Measurements from ENCODE around the gene SORL1-AS1.

The SORL1-AS1 gene

DNA sequence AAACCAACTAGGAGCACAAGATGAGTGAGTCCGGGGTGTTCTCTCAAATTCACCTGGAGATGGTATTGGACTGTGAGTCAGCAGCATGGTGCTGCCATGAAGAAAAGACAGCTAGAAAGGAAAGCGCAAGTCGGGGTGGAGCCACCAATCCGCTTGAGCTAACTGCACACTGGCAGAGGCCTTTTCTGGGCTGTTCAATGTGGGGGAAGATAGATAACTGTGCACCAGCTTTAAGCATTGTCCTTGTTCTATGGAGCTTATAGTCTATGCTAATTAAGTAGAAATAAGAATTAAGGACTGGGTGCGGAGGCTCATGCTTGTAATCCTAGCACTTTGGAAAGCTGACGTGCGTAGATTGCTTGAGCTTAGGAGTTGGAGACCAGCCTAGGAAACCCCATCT, 21.9 kb upstream of the SORL1-AS1 start:
- POLR2A ChIA-PET = interaction anchor here (1.6 kb wide), 1 partner anchor 8 kb away, joined by 8 read pairs; no protein-coding TSS in a partner anchor
- no peak for DNase-seq (ENCODE audit: unreplicated experiment)
- TF ChIP-seq, protein P1, sequence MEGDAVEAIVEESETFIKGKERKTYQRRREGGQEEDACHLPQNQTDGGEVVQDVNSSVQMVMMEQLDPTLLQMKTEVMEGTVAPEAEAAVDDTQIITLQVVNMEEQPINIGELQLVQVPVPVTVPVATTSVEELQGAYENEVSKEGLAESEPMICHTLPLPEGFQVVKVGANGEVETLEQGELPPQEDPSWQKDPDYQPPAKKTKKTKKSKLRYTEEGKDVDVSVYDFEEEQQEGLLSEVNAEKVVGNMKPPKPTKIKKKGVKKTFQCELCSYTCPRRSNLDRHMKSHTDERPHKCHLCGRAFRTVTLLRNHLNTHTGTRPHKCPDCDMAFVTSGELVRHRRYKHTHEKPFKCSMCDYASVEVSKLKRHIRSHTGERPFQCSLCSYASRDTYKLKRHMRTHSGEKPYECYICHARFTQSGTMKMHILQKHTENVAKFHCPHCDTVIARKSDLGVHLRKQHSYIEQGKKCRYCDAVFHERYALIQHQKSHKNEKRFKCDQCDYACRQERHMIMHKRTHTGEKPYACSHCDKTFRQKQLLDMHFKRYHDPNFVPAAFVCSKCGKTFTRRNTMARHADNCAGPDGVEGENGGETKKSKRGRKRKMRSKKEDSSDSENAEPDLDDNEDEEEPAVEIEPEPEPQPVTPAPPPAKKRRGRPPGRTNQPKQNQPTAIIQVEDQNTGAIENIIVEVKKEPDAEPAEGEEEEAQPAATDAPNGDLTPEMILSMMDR (IDR thresholded peaks at IDR 0.05; ENCODE audit: unreplicated experiment) = no peak
- CTCF ChIA-PET = no interaction called here
- BruUV-seq (replicated peaks) = no TSS peak
- Mint-ChIP-seq H3K9me3 (ENCODE audit: unreplicated experiment) (no peaks in the 10 kb centered on the region), H3K4me3 (ENCODE audit: unreplicated experiment) (no peak overlapping the region), H3K36me3 (ENCODE audit: insufficient read depth, unreplicated experiment) (peaks cover 5% of the 10 kb centered on the region), H3K4me1 (ENCODE audit: insufficient read depth, unreplicated experiment) (peaks cover 18% of the 10 kb centered on the region), H3K27me3 (ENCODE audit: insufficient read depth, unreplicated experiment) (no peaks in the 10 kb centered on the region), H3K27ac (ENCODE audit: low read depth, unreplicated experiment) (no peak overlapping the region)
- intact Hi-C loops (cut with micrococcal nuclease) = no loop called here

DNA sequence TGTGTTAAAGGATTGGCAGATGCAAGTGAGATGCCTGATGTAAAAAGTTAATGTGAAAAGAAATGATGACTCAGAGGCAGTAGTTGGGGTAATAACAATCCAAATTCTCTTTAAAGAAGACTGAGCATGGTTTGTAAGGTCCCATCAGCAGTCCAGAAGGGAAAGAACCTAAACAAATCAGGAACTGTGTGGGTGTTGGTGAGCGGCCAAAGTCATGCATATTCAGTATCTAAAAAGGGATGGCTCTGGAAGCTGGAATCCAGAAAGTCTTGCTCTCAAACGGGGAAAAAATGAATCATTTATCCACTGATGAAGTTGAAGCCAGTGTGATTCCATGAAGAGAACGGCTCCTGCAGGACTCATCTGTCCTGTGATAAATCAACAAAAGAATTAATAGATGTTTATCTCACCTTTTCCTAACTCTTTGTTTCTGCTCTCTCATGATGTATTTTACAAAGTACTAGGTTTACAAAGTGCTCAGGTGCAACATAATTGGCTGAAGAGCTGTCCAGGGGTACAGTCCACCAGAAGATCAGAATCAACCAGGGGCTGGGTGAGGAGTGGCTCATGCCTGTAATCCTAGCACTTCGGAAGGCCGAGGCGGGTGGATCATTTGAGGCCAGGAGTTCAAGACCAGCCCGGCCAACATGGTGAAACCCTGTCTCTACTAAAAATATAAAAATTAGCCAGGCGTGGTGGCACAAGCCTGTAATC, 20.5 kb upstream of the SORL1-AS1 start:
- Mint-ChIP-seq H3K4me1 (ENCODE audit: insufficient read depth, unreplicated experiment) (peaks cover 18% of the 10 kb centered on the region), H3K27ac (ENCODE audit: low read depth, unreplicated experiment) (no peak overlapping the region), H3K27me3 (ENCODE audit: insufficient read depth, unreplicated experiment) (no peaks in the 10 kb centered on the region), H3K36me3 (ENCODE audit: insufficient read depth, unreplicated experiment) (peaks cover 3% of the 10 kb centered on the region), H3K9me3 (ENCODE audit: unreplicated experiment) (no peaks in the 10 kb centered on the region), H3K4me3 (ENCODE audit: unreplicated experiment) (no peak overlapping the region)
- no peak for DNase-seq (ENCODE audit: unreplicated experiment)
- ChIA-PET POLR2A (interaction anchor here (0.6 kb wide), 2 partner anchors 126 to 1776 kb away, joined by 3 read pairs; no protein-coding TSS in a partner anchor), CTCF (interaction anchor here (0.7 to 0.9 kb wide), 2 partner anchors 8 to 15 kb away, joined by 3 read pairs; no protein-coding TSS in a partner anchor)
- intact Hi-C loops (cut with micrococcal nuclease) = no loop called here
- no TSS peak for BruUV-seq (replicated peaks)
- TF ChIP-seq, protein P1 (IDR thresholded peaks at IDR 0.05; ENCODE audit: unreplicated experiment) = no peak

DNA sequence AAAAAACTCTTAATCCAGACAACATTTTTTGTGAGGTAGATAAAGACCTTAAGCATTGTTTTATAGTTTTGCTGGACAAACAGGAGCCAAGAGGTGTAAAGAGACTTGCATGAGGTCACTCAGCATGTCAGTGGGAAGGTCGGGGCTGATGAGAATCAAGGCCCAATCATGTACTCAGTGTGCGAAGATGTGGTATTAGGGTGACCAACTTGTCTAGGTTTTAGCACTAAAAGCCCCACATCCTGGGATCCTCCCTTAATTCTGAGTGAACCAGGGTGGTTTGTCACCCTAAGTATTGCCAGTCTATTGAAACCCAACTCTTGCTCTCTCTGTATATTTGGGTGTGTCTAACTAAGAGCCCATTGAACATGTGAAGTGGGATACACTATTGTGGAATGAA, 19.5 kb upstream of the SORL1-AS1 start:
- H3K4me1 Mint-ChIP-seq (ENCODE audit: insufficient read depth, unreplicated experiment) = peaks cover 24% of the 10 kb centered on the region
- CTCF ChIA-PET = no interaction called here
- H3K27me3 Mint-ChIP-seq (ENCODE audit: insufficient read depth, unreplicated experiment) = no peaks in the 10 kb centered on the region
- no peak overlapping the region for H3K4me3 Mint-ChIP-seq (ENCODE audit: unreplicated experiment)
- TF ChIP-seq, protein P1 (IDR thresholded peaks at IDR 0.05; ENCODE audit: unreplicated experiment) = no peak
- H3K27ac Mint-ChIP-seq (ENCODE audit: low read depth, unreplicated experiment) = no peak overlapping the region
- intact Hi-C loops (cut with micrococcal nuclease) = no loop called here
- POLR2A ChIA-PET = no interaction called here
- DNase-seq (ENCODE audit: unreplicated experiment) = no peak
- no peaks in the 10 kb centered on the region for H3K36me3 Mint-ChIP-seq (ENCODE audit: insufficient read depth, unreplicated experiment)
- H3K9me3 Mint-ChIP-seq (ENCODE audit: unreplicated experiment) = no peaks in the 10 kb centered on the region
- BruUV-seq (replicated peaks) = no TSS peak

DNA sequence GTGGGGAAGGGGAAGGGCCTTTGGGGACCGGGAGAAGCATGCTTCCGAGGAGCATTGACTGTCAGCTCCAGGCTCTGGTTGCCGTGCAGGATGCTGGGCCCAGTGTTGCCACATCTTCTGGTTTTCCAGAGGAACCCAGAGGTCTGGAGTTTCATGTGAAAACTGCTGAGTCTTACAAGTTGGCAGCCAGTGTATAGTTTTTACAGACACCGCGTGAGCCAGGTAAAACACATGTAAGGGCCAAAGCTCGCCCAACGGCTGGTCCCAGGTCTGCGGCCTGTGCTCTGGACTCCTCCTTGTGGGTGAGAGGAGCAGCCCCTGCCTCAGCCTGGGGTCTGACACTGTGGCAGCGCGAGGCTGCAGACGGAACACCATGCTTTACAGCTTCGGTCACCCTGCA, 18.4 kb upstream of the SORL1-AS1 start:
- ChIA-PET POLR2A (no interaction called here), CTCF (no interaction called here)
- no peak overlapping the region for H3K4me3 Mint-ChIP-seq (ENCODE audit: unreplicated experiment)
- BruUV-seq (replicated peaks) = no TSS peak
- TF ChIP-seq, protein P1 (IDR thresholded peaks at IDR 0.05; ENCODE audit: unreplicated experiment) = no peak
- H3K27ac Mint-ChIP-seq (ENCODE audit: low read depth, unreplicated experiment) = no peak overlapping the region
- peaks cover 22% of the 10 kb centered on the region for H3K4me1 Mint-ChIP-seq (ENCODE audit: insufficient read depth, unreplicated experiment)
- no peaks in the 10 kb centered on the region for H3K36me3 Mint-ChIP-seq (ENCODE audit: insufficient read depth, unreplicated experiment)
- no peaks in the 10 kb centered on the region for H3K9me3 Mint-ChIP-seq (ENCODE audit: unreplicated experiment)
- no peaks in the 10 kb centered on the region for H3K27me3 Mint-ChIP-seq (ENCODE audit: insufficient read depth, unreplicated experiment)
- DNase-seq (ENCODE audit: unreplicated experiment) = no peak
- intact Hi-C loops (cut with micrococcal nuclease) = no loop called here

Measured in MCF 10A (cell line).